ENCODE measurements around the gene TSSK2.

Gene TSSK2

DNA sequence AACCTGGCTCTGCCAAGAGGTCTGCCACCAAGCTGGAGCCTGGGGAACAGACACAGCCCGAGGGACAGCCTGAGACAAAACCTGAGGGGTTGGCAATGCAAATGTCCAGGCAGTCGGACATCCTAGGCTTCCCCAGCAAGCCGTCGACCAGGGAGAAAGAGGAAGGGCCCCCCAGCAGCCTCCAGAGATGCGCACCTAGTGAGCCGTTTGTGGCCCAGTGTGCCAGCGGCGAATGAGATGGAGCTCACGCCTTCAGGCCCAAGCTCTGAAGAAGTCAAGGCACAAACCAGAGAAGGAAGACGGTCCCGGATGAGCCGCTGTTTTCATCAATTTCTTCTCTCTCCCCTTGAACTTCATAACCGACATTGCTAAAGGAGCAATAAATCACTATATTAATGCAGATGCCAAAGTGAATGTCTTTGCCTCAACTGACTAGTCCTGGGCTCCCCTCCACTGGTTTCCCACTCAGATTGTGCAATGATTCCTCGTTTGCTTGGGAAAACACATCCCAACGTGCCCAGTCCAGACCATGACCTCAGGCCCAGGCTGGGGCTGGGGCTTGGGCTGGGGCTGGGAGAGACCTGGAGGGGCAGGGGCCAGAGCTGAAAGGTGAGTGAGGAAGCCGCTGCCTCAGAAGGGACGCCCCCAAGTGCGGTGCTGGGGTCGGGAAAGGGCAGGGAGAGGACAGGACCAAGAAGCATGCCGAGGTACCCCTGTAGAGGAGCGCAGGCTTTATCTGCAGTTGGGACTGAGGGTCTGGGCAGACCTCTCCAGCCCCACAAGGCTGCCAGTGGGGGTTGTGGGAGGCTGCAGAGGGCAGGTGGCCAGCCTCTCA, 5.4 kb upstream of the TSSK2 start:
- no peak for DNase-seq

DNA sequence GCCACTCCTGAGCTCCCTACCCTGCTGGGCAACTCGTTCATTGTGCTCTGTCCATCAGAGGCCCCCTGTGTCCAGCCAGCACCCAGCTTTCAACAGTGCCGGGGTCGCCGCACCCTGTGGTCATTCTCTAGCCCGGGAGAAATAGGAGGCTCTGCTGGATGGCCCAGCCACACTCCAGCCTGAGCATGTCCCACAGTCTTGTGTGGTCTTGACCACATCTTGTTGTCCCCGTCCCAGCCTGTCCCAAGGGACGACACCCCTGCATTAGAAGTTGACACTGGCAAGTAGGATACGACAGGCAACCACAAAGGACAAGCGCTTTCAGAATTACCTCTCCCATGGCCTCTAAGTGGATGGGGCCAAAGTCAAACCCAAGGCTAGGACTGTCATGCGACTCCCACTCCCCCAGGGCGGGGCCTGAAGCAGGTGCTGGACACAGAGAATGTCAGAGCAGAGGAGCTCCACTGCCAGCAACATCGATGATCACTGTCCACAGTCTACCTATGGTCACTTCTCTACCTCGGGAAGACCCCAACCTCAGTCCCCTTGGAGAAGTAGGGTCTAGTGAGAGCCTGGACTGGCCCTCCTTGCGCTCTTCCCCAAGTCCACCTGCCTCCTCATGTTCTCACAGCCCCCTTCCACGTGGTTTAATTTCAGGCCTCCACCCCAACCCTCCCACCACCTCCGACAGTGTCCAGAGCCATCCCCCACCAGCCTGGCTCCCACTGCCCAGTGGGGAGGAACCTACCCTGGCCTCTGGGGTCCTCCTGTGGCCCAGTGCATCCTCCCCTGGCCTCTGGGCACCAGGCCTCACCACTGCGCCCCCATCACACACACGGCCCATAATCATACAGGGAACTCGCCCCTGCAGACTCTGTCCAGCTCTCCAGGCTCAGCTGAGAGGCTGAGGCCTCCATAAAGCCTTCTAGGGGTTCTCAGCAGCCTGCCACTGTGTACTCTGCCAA, 4.5 kb upstream of the TSSK2 start:
- no peak for DNase-seq

DNA sequence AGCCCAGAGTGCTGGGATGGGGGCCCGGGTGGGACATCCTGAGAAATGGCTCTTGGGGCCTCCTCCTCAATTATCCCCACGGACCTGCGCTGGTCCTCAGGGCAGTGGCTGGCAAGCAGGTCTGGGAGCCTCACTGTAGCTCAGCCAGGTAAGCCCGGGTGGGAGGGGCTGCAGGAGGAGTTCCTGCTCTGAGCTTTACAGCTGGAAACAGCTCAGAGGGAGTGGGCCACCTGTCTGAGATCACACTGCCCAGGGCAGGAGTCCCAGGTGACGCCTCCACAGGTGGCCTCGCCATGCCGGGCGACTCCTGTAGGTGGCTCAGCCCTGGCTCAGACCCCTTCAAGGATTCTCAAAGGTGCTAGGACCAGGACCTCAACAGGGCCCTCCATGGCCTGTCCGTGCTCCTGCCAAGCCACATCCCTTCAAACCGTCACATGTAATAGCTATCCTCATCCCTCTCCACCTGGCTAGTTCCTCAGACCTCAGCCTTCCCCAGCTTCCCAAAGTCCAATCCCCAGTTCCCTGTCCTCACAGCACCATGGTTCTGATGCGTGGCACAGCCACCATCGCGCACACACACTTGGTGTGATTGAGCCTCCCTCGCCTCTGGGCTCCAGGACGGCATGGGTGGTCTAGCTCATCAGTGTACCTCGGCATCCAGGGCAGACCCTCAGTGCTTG, 3.6 kb upstream of the TSSK2 start:
- no peak for DNase-seq

DNA sequence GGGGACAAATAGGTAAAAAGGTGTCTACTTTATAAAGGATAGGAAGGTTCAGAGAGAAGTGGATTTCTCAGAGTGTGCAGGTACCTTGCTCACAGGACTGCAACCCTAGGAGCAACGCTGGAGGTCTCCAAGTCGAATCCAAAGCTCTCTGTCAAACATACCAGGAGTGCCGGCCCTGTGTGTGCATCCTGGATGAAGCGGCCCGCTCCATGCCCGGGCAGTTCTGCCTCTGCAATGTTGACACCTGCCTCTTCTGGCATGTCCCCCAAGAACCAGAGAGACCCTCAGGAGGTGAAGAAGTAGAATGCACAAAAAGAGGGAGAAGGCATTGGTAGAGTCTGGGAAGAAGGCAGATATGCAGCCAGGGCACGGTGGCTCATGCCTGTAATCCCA, 3.1 kb upstream of the TSSK2 start:
- DNase-seq = no peak

DNA sequence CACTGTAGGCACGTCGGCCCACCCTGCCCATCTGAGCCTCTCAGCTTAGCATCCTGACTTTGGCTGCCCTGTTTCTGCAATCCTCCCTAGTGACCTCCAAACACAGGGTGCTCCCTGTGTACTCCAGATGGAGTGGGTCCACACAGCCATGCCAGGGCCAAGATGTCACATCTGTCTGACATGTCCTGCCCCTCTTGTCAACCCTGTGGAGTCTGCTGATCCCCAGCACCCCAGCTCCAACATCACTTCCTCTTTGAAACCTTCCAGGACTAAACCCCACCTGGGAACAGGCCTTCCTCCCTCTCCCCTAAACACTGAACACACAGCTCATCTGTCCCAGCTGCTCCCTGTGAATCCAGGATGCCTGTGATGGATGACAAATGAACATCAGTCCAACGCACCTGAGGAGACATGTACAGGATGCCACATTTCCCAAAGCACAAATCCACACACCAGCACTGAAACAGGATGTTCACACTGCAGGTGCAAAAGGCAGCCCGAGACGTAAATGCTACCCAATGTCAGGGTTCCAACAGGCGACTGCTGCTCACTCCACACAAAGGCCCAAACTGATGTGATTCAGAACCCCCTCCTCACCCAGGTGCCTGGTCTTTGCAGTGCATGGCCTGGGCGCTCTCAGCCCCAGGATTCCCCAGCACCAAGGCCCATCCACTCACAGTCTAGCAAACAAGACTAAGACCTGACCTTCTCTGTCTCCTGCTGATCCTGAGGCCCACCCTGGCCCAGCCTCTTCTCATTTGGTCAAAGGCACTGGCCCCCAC, 2.0 kb upstream of the TSSK2 start:
- no peak for DNase-seq

DNA sequence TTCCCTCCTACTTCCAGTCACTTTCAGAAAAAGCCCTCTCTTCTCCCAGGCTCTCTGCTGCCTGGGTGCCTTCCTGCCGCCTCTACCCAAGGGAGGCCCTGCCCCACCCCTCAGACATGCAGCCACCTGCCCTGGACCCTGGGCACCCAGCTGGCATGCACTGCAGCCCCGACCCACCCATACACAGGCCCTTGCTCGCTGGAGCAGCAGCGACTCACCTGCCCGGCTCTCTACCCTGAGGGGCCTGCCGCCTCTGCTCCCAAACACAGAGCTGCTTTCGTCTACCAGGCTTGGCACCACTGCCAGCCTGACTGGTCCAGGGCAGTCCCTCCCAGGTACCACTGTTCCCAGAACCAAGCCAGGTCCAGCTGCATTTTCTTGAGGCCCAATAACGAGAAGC, 1.2 kb upstream of the TSSK2 start:
- DNase-seq = no peak

DNA sequence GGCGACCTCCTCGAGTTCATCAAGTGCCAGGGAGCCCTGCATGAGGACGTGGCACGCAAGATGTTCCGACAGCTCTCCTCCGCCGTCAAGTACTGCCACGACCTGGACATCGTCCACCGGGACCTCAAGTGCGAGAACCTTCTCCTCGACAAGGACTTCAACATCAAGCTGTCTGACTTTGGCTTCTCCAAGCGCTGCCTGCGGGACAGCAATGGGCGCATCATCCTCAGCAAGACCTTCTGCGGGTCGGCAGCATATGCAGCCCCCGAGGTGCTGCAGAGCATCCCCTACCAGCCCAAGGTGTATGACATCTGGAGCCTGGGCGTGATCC, 542 bp downstream of the TSSK2 start:
- DNase-seq = no peak

DNA sequence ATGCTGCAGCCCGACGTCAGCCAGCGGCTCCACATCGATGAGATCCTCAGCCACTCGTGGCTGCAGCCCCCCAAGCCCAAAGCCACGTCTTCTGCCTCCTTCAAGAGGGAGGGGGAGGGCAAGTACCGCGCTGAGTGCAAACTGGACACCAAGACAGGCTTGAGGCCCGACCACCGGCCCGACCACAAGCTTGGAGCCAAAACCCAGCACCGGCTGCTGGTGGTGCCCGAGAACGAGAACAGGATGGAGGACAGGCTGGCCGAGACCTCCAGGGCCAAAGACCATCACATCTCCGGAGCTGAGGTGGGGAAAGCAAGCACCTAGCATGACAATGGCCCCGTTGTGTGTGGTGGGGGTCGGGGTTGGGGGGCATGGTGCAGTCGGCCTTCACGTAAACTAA, 1.0 kb downstream of the TSSK2 start:
- DNase-seq = no peak

DNA sequence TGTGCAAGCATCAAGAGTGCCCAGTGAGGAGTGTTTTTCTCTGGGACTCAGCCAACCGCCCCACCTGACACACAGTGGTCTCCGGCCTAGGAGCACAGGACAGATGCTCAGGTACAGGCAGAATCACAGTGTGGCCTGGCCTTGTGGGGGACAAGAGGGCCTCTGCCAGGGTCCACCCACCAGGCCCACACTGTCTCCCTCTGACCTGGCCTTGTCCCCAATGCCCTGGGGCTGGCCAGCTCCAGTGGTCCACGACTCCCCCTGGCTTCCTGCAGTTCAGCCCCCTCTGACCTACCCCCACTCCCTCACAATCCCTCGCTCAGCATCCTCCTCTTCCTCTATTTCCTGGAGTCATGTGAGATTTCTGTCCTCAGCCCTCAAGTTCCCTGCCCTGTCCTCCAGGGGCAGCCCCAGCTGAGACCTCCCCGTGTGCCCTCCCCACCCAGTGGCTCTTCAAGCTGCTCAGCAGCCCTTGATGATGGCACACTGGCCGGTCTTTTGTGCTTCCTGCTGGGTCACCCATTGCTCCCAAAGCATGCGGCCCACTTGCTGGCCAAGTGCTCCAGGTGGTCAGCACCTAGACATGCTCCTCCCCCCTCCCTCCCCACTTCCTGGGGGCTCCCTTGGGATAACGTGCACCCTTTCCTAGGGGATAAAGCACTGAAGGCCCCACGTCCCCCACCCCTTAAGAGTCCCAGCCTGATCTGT, 1.7 kb downstream of the TSSK2 start:
- DNase-seq = no peak

DNA sequence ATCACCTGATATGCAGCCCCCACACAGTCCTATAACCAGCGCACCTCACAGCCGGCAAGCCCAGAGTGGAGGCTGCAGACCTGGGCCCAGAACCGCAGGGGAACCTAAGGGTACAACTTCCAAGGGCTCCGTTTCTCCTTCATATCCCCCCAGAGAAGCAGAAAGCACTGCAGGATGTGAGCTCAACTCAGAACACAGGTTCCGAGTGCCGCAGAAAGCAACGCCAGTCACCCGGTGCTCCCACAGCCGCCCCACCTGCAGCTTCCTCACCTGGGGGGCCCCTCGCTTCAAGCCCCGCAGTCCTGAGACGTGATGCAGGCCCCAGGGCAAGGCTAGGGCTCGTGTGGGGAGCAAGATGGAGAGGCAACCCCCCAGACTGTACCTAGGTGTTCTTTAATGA, 2.5 kb downstream of the TSSK2 start:
- no peak for DNase-seq

DNA sequence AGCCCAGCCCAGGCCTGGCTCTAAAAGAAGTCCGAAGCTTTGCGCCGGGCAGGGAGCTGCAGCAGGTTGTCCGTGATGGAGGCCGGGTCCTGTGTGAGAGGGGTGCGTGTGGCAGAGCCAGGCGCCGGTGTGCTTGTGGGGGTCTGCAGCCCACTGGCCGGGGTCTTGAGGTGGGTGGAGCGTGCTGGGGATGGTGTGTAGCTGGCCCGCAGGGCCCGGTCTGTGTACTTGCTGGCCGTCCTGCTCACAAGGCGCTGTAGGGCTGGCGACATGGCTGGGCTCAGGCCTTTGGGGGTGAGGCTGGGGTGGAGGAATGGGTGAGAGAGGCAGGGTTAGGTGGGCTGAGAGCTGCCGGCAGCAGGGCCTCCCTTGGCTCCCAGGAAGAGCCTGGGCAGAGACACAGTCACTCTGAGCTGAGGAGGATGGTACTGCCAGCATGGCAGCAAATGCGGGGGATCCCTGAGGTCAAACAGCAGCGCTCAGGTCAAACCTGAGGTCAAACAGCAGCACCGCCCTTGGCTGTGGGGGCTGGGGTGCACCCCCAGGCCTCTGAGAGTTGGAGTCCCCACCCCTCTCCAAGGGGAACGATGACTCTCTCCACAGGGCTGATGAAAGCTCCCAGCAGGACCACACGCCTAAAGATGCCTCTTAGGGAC, 3.2 kb downstream of the TSSK2 start:
- DNase-seq = no peak

DNA sequence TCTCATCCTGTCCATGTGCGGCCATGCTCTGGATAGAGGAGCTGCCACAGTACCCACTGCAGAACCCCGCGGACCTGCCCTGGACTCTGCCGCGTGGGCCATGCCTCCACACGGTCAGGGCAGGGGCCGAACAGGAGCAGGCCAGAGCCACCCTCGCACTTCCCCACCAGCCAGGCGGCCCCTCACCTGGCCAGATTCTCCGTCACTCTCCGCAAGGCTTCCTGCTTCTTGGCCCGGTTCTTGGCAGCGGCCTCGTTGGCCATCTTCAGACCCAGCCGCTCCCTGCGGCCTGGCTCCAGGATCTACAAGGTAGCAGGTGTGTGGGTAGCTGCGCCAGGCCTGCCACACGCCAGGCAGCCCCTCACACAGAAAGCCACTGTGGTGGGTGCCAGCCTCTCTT, 3.8 kb downstream of the TSSK2 start:
- DNase-seq = no peak

DNA sequence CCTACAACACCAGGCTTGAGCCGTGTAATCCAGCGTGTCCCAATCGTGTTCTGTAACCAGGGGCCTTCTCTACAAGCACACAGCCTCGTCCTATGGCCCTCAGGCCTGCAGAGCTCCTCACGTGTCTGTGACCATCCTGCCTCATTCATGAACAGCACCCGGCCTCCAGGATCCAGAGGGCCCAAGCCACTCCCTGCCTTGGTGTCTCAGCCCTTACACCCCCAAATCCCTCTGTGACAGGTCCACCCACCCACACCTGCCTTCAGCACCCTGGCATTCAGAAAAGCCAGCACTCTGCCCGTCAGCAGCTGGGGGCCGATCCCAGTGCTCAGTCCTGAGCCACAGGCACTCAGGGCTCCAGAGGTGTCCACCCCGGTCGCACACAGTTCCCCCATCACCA, 5.8 kb downstream of the TSSK2 start:
- DNase-seq = no peak

DNA sequence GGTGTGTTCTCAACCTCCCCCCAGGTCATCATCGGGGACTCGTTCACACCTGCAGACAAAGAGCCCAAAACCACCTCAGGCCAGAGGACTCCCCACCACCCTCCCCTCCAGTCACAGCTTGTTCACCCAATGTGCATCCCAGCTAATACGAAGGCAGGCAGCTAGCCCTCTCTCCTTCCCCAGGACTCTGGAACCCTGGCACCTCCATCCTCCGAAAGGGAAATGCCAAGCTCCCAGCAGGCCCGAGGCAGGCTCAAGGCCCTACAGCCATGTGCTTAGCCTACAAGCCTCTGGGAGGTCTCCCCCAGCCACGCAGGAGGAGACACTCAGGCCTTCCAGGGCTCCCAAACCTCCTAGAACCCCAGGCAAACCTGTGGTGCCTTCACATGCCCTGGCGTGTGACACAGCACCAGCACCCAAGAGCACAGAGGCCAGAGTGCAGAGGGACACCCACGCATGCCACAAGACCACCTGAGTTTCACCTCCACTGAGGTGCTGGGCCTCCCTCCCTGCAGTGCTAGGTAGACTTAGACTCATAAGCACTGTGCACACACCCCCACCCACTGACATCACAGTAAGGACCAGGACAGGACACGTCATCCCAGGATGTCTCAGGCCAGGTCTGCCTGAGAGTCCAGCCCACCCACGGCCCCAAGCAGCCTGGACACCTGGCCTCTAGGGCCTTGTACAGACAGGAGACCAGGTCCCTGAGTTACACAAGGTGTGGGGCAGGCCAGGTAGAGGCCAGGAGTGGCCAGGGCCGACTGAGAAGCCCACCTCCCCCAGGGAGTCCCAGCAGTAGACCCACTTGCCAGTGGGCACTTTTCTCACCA, 6.5 kb downstream of the TSSK2 start:
- no peak for DNase-seq

DNA sequence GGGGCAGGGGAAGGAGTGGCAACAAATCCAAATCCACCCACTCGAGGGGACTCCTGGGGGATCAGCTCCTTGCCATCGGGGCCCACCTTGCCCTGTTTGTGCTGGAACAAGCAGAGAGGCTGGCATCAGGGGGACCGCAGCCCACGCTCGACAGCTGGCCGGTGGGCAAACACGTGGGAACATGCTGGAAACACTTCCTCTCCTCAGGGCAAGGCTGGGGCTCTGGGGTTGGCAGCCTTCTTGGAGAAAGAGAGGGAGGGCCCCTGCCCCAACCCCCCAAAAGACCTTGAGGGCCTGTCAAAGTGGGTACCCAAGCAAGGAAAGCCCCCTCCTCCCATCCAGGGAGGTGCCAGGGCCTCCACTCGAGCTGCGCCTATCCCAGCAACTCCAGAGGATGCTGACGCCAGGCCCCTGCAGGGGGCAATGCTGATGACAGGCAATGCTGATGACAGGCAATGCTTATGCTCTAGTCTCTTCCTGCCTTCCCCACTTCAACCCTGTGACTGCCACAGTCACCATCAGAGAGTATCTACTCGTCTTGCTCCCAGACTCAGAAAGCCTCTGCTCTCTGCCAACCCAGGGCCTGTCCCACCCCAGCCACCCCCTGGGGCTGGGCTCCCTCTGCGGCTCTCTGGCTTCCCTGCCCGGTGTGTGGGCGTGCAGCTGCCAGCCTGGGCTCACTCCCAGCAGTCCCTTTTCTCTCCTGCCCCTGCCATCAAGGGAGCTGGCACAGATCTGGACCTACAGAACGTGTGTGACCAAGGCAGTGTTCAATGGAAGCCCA, 7.3 kb downstream of the TSSK2 start:
- DNase-seq = no peak

DNA sequence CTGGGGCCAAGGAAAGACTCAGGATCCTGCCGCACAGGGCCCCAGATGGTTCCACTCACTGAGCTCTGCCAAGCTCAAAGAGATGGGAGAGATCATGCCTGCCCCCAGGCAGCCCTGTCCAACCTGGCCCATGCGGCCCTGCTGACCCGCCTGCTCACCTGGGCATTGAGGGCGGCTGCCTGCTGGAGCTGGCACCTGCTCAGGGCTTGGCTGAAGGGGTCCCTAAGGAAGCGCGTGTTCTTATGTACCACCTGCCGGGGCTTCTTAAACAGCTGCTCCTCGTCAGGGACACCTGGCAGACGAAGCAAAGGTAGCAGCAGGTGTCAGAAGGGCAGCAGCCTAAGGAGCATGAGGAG, 7.9 kb downstream of the TSSK2 start:
- DNase-seq = no peak

DNA sequence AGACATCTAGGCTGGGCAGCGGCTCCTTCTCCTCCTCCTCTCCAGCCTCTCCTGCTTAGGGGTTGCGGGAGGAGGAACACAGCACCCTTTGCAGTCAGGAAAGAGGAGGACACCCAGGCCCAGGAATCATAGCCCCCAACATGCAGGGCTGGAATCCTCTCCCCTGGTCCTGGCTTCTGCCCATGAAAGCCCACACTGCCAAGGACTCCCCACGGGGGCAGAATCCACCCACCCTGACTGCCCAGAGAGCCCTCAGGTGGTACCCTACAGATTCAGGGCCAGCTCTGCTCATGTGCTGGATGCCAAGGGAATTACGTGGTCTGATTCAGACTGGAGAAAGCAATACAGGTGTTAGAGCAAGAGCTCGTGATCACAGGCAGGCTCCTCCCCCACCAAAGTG, 8.9 kb downstream of the TSSK2 start:
- no peak for DNase-seq

DNA sequence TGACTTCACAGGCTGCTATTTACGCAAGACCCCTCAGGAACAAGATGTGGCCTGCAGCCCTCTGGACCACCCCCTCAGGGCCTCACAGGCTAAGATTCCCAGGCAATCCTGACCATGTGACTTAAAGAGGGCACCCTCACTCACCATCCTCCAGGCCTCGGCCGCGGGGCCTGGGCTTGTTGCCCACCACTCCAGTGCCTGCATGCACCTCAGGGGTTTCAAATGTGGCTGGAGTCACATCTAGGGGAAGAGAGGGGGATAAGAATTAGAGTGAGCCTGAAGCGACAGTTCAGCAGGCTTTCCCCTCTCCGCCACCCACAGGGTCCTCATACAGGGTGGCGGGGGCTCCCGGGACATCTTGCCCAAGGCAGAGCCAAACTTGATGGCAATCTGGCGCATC, 11.3 kb downstream of the TSSK2 start:
- no peak for DNase-seq

DNA sequence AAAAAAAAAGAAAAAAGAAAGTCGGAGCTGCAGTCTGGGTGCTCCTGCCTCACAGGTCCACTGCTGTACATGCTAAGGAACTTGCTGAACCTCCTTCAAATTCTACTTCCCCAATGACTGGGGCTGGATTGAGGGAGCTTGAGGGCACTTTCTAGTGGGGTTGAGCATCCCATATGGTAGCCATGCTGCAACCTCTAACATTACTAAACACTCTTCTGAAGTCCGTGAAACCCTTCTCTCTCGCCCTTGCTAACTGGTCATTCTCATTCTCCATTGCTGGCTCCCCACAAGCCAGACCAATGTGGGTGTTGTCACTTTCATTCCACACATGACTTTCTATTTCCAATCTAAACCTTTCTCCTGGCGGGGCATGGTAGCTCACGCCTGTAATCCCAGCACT, 12.1 kb downstream of the TSSK2 start:
- DNase-seq = no peak

DNA sequence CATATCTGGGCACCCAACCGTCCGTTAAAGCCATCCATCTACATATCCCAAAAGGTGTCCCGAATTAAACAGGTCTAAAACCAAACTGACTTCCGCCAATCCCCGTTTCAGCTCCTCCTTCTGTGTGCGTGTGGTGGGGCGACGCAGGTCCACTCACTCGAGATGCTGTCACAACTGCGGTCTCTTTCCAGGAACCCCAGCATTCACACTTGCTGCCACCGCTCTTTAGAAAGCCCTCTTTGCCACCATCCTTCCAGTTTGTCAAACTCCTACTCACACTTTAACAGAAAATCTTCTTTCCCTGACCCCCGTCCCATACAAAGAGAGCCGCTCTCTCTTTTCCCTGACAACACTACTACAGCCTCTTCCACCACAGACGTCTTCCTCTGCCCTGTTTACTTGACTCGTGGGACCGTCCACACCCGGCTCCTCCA, 12.9 kb downstream of the TSSK2 start:
- DNase-seq = peak; percentile 56
